ENCODE measurements around the gene APP.

- TF ChIP-seq CTCF (IDR thresholded peaks at IDR 0.05; ENCODE audit: borderline replicate concordance, extremely low read depth, low read length, poor library complexity, severe bottlenecking) (no peak), EZH2 (IDR thresholded peaks at IDR 0.05; ENCODE audit: borderline replicate concordance, low read depth, low read length, severe bottlenecking) (no peak)
These were observed 28.9 kb upstream of the APP start for GRCh38 chr21:26199456-26199855.
